ENCODE results near the gene RAB12. TPM values are rescaled to one million over a fixed set of nuclear protein-coding genes. Genes with fewer than 3 reads are reported as not detected.
"Not testable (repeated sequence)": the region's sequence is repeated elsewhere in the genome, so short reads cannot be mapped to it uniquely, and the experiment has no call there.

The RAB12 gene
- total RNA-seq, 1 experiment from 2014 or later: 51.3 TPM

GRCh38 chr18:8620845-8621244, 11.6 kb downstream of the RAB12 start:
- H4K91ac ChIP-seq (ENCODE audit: insufficient read length, low read depth, low read length): no peak overlapping the region
- H3K9ac ChIP-seq (ENCODE audit: extremely low read depth, insufficient read length, low read length): no peak overlapping the region
- no peaks in the 10 kb centered on the region for H3K23me2 ChIP-seq (ENCODE audit: insufficient read length, low read depth, low read length, poor library complexity, severe bottlenecking)
- H3K4ac ChIP-seq (ENCODE audit: low read depth, low read length): no peak overlapping the region
- H2BK5ac ChIP-seq (ENCODE audit: insufficient read length, low read length): peak overlapping the region; percentile 30
- no peaks in the 10 kb centered on the region for H3K9me3 ChIP-seq (ENCODE audit: control insufficient read depth, low read depth, low read length)
- no peak overlapping the region for H3T11ph ChIP-seq (ENCODE audit: low read length)
- no peak overlapping the region for H3K56ac ChIP-seq (ENCODE audit: insufficient read length, low read depth, low read length)
- Mint-ChIP-seq H3K4me3 (peak overlapping the region in 1 of 2 experiments; percentile 50; a peak in 3 of 5 replicates), H3K36me3 (ENCODE audit: insufficient read depth in 1 of 3, low read depth in 3 of 3) (peaks cover 34 to 37% (median 35%) of the 10 kb centered on the region in 3 experiments), H3K27ac (peak overlapping the region; percentile 13 to 98 (median 89); a peak in 6 of 7 replicates), H3K9me3 (no peaks in the 10 kb centered on the region), H3K27me3 (ENCODE audit: low read depth) (no peaks in the 10 kb centered on the region), H3K4me1 (peaks cover 84 to 86% of the 10 kb centered on the region in 2 experiments)
- H2AFZ ChIP-seq (ENCODE audit: low read length): no peak overlapping the region
- WGBS (ENCODE audit: extremely low coverage, insufficient read length, low lambda C conversion rate): no CpG with 5 or more reads among the region's 3 CpGs
- no peaks in the 10 kb centered on the region for H4K20me1 ChIP-seq (ENCODE audit: control insufficient read depth, insufficient read depth, insufficient read length)
- H2AK5ac ChIP-seq (ENCODE audit: insufficient read length, low read length): peak overlapping the region; percentile 22
- H3K14ac ChIP-seq (ENCODE audit: insufficient read depth, low read length): no peak overlapping the region
- H4K5ac ChIP-seq (ENCODE audit: insufficient read length, low read depth, low read length): no peak overlapping the region
- DNase-seq: no peak
- peaks cover 55% of the 10 kb centered on the region for H3K79me2 ChIP-seq (ENCODE audit: insufficient read depth, low read length)
- H2BK120ac ChIP-seq (ENCODE audit: low read depth, low read length, poor library complexity, severe bottlenecking): no peak overlapping the region
- no peak overlapping the region for H4K8ac ChIP-seq (replicated peaks; ENCODE audit: insufficient read length, low read depth, low read length)
- H3K79me1 ChIP-seq (ENCODE audit: insufficient read depth, low read depth, low read length, poor library complexity, severe bottlenecking): no peaks in the 10 kb centered on the region
- H2BK20ac ChIP-seq (ENCODE audit: low read depth, low read length, poor library complexity, severe bottlenecking): no peak overlapping the region
- H2BK15ac ChIP-seq (ENCODE audit: low read depth, low read length): no peak overlapping the region
- H3K4me2 ChIP-seq (ENCODE audit: insufficient read depth, insufficient read length, low read length): peak overlapping the region; percentile 17
- TF ChIP-seq CTCF (conservative IDR thresholded peaks at IDR 0.05): no peak
- H3K18ac ChIP-seq (ENCODE audit: insufficient read length, low read depth, low read length): peak overlapping the region; percentile 15
- no peaks in the 10 kb centered on the region for H3K27me3 ChIP-seq (ENCODE audit: insufficient read depth, low read length)
- H3K23ac ChIP-seq (ENCODE audit: insufficient read length, low read depth, low read length): no peak overlapping the region
- peaks cover 15% of the 10 kb centered on the region for H3K4me1 ChIP-seq (ENCODE audit: insufficient read depth, low read length)
- H2BK12ac ChIP-seq (ENCODE audit: insufficient read length, low read depth, low read length): no peak overlapping the region
- peak overlapping the region; percentile 66 for H3K27ac ChIP-seq (ENCODE audit: insufficient read length, low read depth, low read length)

GRCh38 chr18:8622625-8623024, 13.4 kb downstream of the RAB12 start:
- Histone ChIP-seq H3K4me1 (ENCODE audit: insufficient read depth, low read length) (peaks cover 15% of the 10 kb centered on the region), H3K4me2 (ENCODE audit: insufficient read depth, insufficient read length, low read length) (peak overlapping the region; percentile 41), H3K79me2 (ENCODE audit: insufficient read depth, low read length) (peaks cover 48% of the 10 kb centered on the region), H3K27ac (ENCODE audit: insufficient read length, low read depth, low read length) (peak overlapping the region; percentile 46)
- not testable (repeated sequence) for H3K56ac ChIP-seq (ENCODE audit: insufficient read length, low read depth, low read length); H4K8ac ChIP-seq (replicated peaks; ENCODE audit: insufficient read length, low read depth, low read length); H4K5ac ChIP-seq (ENCODE audit: insufficient read length, low read depth, low read length); H3K23ac ChIP-seq (ENCODE audit: insufficient read length, low read depth, low read length); H3K9ac ChIP-seq (ENCODE audit: extremely low read depth, insufficient read length, low read length); H2BK15ac ChIP-seq (ENCODE audit: low read depth, low read length); H3K79me1 ChIP-seq (ENCODE audit: insufficient read depth, low read depth, low read length, poor library complexity, severe bottlenecking); H2AFZ ChIP-seq (ENCODE audit: low read length); H3K14ac ChIP-seq (ENCODE audit: insufficient read depth, low read length); H3K9me3 ChIP-seq (ENCODE audit: control insufficient read depth, low read depth, low read length); H2AK5ac ChIP-seq (ENCODE audit: insufficient read length, low read length); H3K18ac ChIP-seq (ENCODE audit: insufficient read length, low read depth, low read length); H3T11ph ChIP-seq (ENCODE audit: low read length); H3K27me3 Mint-ChIP-seq (ENCODE audit: low read depth); H4K91ac ChIP-seq (ENCODE audit: insufficient read length, low read depth, low read length); H3K9me3 Mint-ChIP-seq; H2BK5ac ChIP-seq (ENCODE audit: insufficient read length, low read length); H3K4ac ChIP-seq (ENCODE audit: low read depth, low read length); H3K27me3 ChIP-seq (ENCODE audit: insufficient read depth, low read length); H4K20me1 ChIP-seq (ENCODE audit: control insufficient read depth, insufficient read depth, insufficient read length); H3K23me2 ChIP-seq (ENCODE audit: insufficient read length, low read depth, low read length, poor library complexity, severe bottlenecking); H2BK12ac ChIP-seq (ENCODE audit: insufficient read length, low read depth, low read length); H2BK120ac ChIP-seq (ENCODE audit: low read depth, low read length, poor library complexity, severe bottlenecking); H2BK20ac ChIP-seq (ENCODE audit: low read depth, low read length, poor library complexity, severe bottlenecking)
- H3K4me3 Mint-ChIP-seq: peak overlapping the region; percentile 52 to 69
- WGBS (ENCODE audit: extremely low coverage, insufficient read length, low lambda C conversion rate): no CpG with 5 or more reads among the region's 10 CpGs
- peaks cover 84 to 86% of the 10 kb centered on the region in 2 experiments for H3K4me1 Mint-ChIP-seq
- peaks cover 32 to 37% (median 35%) of the 10 kb centered on the region in 3 experiments for H3K36me3 Mint-ChIP-seq (ENCODE audit: insufficient read depth in 1 of 3, low read depth in 3 of 3)
- peak; percentile 84 for DNase-seq
- H3K27ac Mint-ChIP-seq: peak overlapping the region; percentile 89 to 98 (median 96)
